Measurements from ENCODE around the gene SRPRB.

SRPRB gene

DNA sequence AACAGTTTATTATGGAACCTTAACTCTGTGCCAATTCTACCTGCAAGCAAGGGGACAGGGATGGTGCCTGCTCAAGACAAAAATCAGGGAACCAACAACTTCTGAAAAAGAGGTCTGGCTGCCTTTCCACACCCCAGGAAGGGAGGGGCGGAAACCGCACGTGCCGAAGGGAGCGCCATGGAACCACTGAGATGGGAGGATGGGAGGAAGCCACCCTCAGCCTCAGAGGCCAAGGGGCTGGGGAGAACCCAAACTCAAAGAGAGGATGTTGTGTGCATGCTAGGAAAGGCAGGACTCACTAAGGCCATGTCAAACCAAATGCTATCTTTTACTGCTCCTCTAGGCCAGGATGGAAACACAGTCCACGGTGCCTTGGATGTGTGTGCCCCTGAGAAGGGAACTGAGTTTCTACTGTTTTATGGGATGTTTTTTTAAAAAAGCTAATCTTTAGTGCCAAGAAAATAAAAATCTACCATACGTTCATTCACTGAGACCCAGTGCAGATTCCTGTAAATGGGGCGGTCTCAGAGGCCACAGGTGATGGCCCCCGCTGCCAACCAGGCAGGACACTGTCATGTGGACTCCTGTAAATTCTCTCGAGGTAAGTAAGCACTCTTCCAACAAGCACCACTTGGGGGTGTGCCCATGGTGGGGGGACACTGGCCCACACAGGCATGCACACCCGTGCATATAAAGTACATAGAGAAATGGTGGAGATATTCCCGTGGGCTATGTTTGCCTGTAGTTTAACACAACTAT lies 20.5 kb downstream of the SRPRB start:
- no peak for DNase-seq (ENCODE audit: low spot score)
- TF ChIP-seq, protein P1, sequence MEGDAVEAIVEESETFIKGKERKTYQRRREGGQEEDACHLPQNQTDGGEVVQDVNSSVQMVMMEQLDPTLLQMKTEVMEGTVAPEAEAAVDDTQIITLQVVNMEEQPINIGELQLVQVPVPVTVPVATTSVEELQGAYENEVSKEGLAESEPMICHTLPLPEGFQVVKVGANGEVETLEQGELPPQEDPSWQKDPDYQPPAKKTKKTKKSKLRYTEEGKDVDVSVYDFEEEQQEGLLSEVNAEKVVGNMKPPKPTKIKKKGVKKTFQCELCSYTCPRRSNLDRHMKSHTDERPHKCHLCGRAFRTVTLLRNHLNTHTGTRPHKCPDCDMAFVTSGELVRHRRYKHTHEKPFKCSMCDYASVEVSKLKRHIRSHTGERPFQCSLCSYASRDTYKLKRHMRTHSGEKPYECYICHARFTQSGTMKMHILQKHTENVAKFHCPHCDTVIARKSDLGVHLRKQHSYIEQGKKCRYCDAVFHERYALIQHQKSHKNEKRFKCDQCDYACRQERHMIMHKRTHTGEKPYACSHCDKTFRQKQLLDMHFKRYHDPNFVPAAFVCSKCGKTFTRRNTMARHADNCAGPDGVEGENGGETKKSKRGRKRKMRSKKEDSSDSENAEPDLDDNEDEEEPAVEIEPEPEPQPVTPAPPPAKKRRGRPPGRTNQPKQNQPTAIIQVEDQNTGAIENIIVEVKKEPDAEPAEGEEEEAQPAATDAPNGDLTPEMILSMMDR (conservative IDR thresholded peaks at IDR 0.05; ENCODE audit: low read depth) = no peak
- CTCF ChIA-PET = no interaction called here
- no peak overlapping the region for H3K27ac ChIP-seq
- POLR2A ChIA-PET (ENCODE audit: low non-redundant PET) = no interaction called here

DNA sequence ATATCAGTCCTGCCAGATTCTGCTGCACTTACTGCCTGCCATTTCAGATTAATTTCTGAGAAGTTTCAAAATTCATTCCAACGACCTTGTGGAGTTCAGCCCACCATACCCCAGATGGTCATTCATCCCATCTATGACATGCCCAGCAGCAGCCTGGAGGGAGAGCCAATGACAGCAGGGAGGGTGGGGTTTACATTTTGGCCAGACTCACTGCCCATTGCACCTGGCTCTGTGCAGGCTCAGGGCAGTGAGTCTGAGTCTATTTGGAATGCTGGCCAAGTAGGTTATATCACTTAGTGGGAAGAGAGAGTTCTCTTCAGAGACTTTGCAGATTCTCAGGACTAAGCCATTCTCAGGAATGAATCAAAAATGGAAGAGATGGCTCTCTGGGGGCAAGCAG lies 21.5 kb downstream of the SRPRB start:
- TF ChIP-seq, protein P1 (conservative IDR thresholded peaks at IDR 0.05; ENCODE audit: low read depth) = no peak
- CTCF ChIA-PET = no interaction called here
- no peak overlapping the region for H3K27ac ChIP-seq
- DNase-seq (ENCODE audit: low spot score) = no peak
- POLR2A ChIA-PET (ENCODE audit: low non-redundant PET) = no interaction called here

DNA sequence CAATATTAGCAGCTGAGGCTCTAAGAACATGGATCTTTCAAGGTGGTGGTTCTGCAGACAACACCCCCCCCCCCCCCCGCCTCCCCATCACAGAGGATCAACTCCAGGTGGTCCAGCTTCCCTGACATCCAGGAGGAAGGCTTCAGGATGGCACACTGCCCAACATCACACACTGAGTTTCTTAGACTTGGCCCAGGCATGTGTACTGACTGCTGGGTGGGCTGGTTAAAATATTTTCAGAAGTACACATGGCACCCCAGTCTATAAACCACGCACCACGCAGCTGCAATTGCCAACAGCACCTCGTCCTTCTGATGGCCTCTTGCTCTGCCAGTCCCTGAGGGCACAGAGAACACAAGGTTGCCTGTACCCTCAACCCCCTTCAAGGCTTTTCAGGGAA lies 22.1 kb downstream of the SRPRB start:
- ChIA-PET CTCF (no interaction called here), POLR2A (ENCODE audit: low non-redundant PET) (no interaction called here)

DNA sequence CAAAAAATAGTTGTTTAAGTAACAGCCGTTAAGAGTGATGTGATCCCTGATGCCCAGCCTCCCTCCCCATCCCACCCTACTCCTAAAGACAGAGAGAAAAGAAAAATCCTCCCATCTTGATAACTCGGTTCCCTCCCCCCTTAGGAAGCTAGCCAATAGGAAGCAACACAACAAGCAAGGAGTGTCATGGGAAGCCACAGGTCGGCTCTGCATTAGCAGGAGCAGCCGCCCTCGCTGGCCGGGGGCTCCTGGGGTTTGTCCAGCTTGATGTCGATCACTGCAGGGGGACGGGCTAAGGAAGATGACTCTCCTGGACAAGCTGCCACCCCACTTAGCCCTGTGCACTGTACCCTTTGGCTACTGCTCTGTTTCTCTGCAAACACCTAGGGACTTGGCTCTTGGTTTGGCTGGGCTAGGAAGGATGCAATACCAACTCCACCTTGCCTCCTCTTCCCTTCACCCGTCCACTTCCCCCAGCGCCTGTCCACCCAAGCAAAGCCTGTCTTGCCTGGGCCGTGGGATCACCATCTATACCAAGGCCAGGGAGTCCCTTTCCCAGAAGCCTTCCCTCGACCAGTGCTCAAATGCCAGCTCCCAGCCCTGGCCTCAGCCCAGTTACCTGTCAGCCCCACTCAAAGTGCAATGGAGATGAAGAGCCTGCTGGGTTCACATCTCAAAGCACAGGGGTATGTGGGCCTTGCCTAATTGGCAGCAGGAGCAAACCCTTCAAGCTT lies 23.1 kb downstream of the SRPRB start:
- no peak overlapping the region for H3K27ac ChIP-seq
- ChIA-PET POLR2A (ENCODE audit: low non-redundant PET) (no interaction called here), CTCF (no interaction called here)
- TF ChIP-seq, protein P1 (conservative IDR thresholded peaks at IDR 0.05; ENCODE audit: low read depth) = no peak
- DNase-seq (ENCODE audit: low spot score) = no peak

More for the DNA sequence above, 22.1 kb downstream of the SRPRB start:
- TF ChIP-seq, protein P1 (conservative IDR thresholded peaks at IDR 0.05; ENCODE audit: low read depth) = no peak
- no peak for DNase-seq (ENCODE audit: low spot score)
- no peak overlapping the region for H3K27ac ChIP-seq

DNA sequence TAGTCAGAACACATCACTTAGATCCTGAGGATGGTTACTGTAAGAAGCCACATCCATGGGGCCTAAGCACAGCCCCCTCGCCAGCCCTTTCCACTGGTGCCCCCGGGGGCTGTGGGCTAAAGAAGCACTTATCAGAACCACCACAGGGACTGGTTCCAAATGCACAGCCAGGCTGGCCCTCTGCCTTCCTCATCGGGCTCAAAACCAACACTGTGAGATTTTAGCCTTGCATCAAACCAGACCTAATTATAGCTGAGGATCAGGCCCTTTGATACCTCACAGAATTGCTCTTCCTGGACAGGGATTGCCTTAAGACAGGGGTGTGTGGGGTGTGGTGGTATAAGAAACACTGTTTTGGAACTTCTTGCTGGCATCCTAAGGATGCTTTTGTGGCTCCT lies 23.7 kb downstream of the SRPRB start:
- CTCF ChIA-PET = no interaction called here
- no peak overlapping the region for H3K27ac ChIP-seq
- POLR2A ChIA-PET (ENCODE audit: low non-redundant PET) = no interaction called here
- DNase-seq (ENCODE audit: low spot score) = no peak
- TF ChIP-seq, protein P1 (conservative IDR thresholded peaks at IDR 0.05; ENCODE audit: low read depth) = no peak

DNA sequence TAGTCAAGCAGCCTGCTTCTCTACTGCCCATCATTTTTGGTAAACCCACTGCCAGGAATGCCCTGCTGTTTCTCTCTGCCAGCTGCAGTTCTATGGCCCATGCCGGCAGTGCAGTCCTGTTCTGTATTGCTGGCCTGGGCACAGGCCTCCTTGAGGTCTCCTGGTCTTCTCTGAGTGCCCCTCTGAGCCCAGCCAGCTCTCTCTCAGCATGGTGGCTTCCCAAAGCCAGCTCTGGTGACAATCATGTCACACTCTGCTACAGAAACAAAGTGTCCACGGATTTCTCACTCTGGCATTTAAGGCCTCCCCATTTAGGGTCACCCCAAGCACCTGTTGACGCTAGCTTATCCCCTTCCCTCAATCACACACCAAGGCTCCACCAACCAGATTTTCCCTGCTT lies 24.5 kb downstream of the SRPRB start:
- TF ChIP-seq, protein P1 (conservative IDR thresholded peaks at IDR 0.05; ENCODE audit: low read depth) = no peak
- CTCF ChIA-PET = no interaction called here
- no peak for DNase-seq (ENCODE audit: low spot score)
- H3K27ac ChIP-seq = no peak overlapping the region
- POLR2A ChIA-PET (ENCODE audit: low non-redundant PET) = no interaction called here
